ENCODE data around the gene CLDN1. TPM values are rescaled to one million over a fixed set of nuclear protein-coding genes. Genes with fewer than 3 reads are reported as not detected.

CLDN1 gene, protein sequence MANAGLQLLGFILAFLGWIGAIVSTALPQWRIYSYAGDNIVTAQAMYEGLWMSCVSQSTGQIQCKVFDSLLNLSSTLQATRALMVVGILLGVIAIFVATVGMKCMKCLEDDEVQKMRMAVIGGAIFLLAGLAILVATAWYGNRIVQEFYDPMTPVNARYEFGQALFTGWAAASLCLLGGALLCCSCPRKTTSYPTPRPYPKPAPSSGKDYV
- 109 TPM for total RNA-seq

- peak; percentile 86 for ATAC-seq
Observed at GRCh38 chr3:190321789-190322603, at the start of gene CLDN1. CLDN1 (minus strand) TSS chr3:190322446; CDS start chr3:190322206, 240 bp downstream.

DNA sequence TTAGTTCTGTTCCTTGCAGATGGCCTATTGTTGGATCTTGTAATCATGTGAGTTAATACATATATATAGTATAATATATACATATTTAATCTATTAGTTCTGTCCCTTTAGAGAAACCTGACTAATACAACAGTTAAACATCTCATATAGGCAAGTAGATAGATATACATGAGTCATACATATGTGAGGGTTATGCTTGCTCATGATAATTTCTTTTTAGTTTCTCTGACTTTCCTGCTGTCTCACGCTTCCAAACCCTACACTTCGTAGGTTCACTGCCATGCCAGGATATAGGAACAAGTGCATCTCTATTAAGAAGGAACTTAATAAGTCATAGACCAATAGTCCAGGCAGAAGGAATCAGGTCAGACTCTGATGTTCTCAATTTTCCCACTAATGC is 48.9 kb upstream of the CLDN1 start:
- ATAC-seq = no peak

More at GRCh38 chr3:190321789-190322603, at the start of gene CLDN1:
- DNase-seq (ENCODE audit: low spot score) = peak; percentile 92

DNA sequence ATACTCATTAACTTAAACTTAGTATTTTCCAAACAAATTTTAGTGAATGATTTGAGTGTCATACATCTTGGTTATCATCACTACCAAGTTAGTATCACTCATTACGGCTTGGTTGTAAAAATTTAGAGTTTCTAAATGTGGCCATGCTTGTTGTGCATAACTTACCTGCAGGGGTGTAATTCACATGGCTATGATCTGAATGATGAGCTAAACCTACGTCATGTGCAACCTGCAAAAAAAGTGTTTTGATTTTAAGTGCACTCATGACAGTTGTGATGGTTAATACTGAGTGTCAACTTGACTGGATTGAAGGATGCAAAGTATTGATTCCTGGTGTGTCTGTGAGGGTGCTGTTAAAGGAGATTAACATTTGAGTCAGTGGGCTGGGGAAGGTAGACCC is 48.1 kb upstream of the CLDN1 start:
- ATAC-seq = no peak
- DNase-seq (ENCODE audit: low spot score) = no peak

More for the DNA sequence above, 48.9 kb upstream of the CLDN1 start:
- DNase-seq (ENCODE audit: low spot score) = no peak

DNA sequence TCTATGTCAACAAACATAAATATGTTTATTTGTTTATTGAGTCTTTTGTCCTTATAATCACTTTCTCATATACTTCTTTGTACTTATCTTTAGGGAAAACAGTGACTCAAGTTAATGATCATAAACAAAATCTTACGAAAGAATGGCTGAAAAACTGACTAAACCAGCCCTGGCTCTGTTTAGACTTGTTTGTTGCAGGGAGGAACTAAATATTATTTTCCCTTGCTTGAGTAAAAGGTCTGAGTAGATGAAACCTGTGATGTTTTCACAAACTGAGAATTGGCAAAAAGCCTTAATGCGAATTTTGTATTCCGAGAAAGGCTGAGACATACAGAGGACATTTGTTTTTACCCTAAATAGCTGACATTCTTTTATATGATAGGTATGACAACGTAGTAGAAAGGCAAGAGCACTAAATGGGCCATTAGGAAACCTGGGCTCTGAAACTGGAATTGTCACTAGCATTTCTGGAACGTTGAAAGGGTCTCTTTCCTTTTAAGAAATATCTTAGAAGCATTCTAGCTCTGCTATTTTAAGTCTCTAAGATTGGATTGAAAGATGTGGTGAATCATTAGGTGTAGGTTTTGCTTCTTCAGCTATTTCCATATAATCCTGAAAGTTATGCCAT is 47.5 kb upstream of the CLDN1 start:
- ATAC-seq (no peak), DNase-seq (ENCODE audit: low spot score) (no peak)

- ATAC-seq (no peak), DNase-seq (ENCODE audit: low spot score) (no peak)
Observed at GRCh38 chr3:190368881-190369280, 46.6 kb upstream of the CLDN1 start.

GRCh38 chr3:190366133-190366532 is 43.9 kb upstream of the CLDN1 start:
- ATAC-seq (no peak), DNase-seq (ENCODE audit: low spot score) (no peak)

GRCh38 chr3:190362258-190362657 is 40.0 kb upstream of the CLDN1 start:
- ATAC-seq (no peak), DNase-seq (ENCODE audit: low spot score) (no peak)

DNA sequence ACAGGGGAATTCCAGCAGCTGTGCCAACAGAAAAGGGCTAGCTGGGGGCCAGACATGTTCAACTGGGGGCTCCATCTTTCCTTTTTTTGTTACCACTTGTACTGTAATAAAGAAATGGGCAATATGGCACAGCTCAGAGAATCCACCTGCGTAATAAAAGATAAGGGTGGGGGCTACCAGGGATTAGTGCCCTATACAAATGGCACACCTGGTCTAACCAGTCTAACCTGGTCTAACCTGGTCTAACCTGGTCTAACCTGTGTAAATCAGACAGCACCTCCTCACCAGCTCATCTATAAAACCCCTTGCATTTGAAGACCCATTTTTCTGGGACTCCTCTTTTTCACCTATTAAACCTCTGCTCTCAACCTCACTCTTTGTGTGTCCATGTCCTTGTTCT is 39.5 kb upstream of the CLDN1 start:
- ATAC-seq = no peak
- DNase-seq (ENCODE audit: low spot score) = no peak

DNA sequence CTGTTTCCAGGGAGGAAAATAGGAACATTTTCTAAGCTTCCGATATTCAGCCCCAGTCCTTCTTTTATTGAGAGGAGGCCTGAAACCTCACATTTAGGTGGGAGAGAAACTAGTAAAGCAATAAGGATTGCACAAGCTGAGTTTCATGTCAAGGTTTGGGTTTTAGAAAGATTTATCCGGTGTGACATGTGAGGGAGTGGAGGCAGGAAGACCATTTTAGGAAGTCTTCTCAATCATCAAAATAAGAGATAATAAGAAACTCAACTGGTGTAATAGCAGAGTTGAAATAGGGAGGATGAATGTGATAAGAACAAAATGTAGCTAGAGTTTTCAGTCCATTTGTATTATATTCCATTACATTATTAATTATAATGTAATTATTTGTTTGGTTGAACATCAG is 38.0 kb upstream of the CLDN1 start:
- DNase-seq (ENCODE audit: low spot score) (no peak), ATAC-seq (no peak)

DNA sequence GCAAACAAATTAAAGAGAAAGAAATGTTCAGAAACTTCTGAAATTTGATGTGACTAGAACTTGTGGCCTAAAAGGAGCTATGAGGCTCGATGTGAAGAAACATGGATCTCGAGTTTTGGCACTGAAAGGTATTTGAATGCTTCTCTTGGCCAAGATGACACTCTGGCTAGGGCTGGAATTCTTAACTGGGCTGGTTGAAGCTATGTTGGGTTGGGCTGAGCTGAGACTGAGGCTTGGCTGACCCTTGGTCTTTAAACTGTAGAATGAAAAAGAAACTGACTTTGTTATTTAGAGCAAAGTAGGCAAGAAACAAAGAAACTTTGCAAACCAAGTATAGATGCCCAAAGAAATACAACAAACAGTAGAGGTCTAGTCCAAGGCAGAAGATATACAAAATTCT is 37.6 kb upstream of the CLDN1 start:
- DNase-seq (ENCODE audit: low spot score) = no peak
- ATAC-seq = peak; percentile 70

- no peak for DNase-seq (ENCODE audit: low spot score)
- ATAC-seq = no peak
Observed at GRCh38 chr3:190357468-190357867, 35.2 kb upstream of the CLDN1 start.

GRCh38 chr3:190356246-190356645 is 34.0 kb upstream of the CLDN1 start:
- ATAC-seq = no peak
- no peak for DNase-seq (ENCODE audit: low spot score)

DNA sequence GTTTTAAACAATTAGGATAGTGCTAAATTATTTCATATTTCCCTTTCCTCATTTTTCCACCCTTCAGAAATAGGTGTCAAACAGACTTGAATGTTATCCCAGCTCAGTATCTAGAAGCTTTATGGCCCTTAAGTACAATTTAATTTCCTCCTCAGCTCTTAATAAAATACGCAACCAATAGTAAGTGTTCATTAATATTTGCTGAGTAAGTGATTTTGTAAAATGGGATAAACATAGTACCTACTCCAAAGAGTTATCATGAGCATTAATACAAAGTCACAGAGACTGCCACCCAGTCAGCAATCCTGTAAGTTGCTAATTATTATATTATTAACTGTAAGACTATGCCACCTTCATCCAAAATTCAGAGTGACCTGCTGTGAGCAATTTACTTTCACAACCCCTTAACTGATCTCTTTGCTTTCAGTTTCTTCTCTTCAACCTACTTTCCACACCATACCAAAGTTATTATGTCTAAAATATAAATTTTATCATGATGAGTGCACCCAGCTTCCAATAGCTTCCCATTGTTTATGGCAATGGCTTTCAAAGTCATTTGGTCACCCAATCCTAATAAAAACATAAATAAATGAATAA is 30.7 kb upstream of the CLDN1 start:
- ATAC-seq (peak; percentile 48), DNase-seq (ENCODE audit: low spot score) (no peak)

DNA sequence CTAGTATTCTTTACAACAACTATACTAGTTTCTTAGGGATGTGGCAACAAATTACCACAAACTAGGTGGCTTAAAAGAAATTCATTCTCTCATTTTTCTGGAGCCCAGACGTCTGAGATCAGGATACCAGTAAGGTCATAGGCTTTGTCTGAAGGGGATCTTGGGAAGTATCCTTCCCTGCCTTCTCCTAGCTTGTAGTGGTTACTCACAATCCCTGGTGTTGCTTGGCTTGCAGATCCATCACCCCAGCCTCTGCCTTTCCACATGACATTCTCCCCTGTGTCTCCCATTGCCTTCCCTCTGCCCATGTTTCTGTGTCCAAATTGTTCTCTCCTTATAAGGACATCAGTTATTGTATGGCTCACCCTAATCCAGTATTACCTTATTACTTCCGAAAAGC is 24.3 kb upstream of the CLDN1 start:
- DNase-seq (ENCODE audit: low spot score) (no peak), ATAC-seq (no peak)

GRCh38 chr3:190345878-190346277 is 23.6 kb upstream of the CLDN1 start:
- DNase-seq (ENCODE audit: low spot score) (no peak), ATAC-seq (peak; percentile 9)

DNA sequence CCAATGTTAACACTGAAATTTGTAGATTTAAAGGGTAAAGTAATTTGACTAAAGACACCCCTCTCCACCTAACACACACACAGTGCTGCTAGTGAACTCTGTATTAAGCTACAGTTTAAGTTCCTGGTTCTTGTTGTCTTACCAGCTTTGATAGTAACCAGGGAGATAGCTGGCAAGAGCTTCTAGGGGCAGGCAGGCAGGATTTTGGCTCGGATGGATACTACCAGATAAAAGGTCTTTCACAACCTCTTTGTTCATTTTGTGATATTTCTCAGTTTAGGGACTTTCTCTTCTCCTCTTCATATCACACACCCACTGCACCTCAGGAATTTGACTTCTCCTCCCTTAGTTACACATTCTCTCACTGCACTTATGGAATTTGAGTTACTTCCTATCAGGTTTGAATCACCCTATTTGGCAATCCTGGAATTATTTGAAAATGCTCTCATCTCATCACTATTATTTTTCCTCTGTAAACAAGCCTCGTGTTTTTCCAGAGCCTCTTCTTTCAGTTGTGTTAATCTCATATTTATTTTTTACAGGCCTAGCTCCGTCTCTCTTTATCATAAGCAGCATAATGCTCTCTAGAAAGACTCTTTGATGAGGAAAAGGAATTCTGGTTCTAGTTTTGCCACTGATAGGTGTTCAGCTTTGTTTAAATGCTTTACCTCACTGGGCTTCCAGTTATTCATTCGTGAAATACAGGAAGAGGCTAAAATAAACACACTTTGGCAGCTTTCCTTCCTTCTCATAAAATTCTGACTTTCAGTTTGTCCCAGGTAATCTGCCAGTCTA is 23.0 kb upstream of the CLDN1 start:
- DNase-seq (ENCODE audit: low spot score) = peak; percentile 69
- peak; percentile 97 for ATAC-seq

DNA sequence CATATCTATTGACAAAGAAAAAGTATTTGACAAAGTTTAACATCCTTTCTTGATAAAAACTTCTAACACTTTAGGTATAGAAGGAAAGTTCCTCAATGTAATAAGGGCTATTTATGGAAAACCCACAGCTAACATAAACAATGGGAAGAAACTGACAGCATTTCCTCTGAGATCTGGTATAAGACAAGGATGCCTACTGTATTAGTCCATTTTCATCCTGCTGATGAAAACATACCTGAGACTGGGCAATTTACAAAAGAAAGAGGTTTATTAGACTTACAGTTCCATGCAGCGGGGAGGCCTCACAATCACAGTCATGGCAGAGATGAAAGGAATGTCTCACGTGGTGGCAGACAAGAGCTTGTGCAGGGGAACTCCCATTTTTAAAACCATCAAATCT is 17.8 kb upstream of the CLDN1 start:
- DNase-seq (ENCODE audit: low spot score) = no peak
- ATAC-seq = no peak

DNA sequence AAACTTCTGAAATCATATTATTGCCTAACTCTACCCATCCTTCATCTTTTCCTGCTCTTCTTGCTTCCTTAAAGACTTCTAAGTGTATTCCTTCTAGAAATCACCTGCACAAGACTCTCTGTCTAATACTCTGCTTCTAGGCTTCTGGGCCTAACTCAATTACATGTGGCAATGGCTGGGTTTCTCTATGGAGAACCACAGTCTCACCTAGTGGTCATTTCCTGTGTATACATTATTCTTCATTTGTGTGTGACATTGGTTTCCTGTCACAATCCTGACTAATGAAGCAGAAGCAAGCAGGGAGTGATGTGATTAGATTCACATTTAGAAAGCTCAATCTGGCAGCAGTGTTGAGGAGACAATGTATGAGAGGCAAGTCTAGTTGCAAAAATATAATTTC is 16.9 kb upstream of the CLDN1 start:
- ATAC-seq (peak; percentile 61), DNase-seq (ENCODE audit: low spot score) (no peak)

- DNase-seq (ENCODE audit: low spot score) = no peak
- ATAC-seq = peak; percentile 61
Observed at GRCh38 chr3:190338717-190339116, 16.5 kb upstream of the CLDN1 start.

DNA sequence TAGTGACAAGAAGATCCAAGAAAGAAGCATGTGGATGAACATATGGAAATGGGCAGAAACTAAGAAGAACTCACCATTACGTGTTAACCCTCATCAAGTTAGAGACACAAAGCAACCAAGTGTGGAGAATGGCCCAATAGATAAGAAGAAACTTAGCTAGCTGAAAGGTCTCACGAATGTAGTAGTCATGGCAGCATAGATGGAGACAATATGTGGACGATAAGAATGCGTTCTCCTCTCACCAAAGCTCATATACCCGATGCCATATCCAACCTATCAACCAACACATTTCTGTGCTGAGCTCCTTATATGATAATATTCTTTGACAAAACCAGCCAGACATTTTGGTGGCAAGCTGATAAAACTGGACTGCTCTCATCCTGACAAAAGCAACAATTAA is 15.1 kb upstream of the CLDN1 start:
- DNase-seq (ENCODE audit: low spot score) = no peak
- ATAC-seq = no peak
